NCI-H345 (cell line): Measurements from ENCODE around the gene MFSD6.
"Not testable (repeated sequence)": the region's sequence is repeated elsewhere in the genome, so short reads cannot be mapped to it uniquely, and the experiment has no call there.

Experiments used
- DNase-seq: peaks from one replicate; lab custom pipeline; 2025; lab: John Stamatoyannopoulos, UW

MFSD6 gene

DNA sequence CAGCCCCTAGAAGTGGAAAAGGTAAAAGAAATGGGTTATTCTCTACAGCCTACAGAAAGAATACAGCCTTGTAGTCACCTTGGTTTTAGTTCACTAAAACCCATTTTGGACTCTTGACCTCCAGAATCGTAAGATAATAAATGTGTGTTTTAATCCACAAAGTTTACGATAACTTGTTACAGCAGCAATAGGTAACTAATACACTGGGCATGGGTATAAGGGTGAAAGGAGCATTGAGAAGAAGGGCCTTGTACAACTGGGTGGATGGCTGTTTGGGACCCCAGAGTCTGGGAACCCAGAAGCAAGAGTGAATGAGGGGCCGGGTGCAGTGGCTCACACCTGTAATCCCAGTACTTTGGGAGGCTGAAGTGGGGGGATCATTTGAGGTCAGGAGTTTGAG lies 2.2 kb upstream of the MFSD6 start:
- no peak for DNase-seq

DNA sequence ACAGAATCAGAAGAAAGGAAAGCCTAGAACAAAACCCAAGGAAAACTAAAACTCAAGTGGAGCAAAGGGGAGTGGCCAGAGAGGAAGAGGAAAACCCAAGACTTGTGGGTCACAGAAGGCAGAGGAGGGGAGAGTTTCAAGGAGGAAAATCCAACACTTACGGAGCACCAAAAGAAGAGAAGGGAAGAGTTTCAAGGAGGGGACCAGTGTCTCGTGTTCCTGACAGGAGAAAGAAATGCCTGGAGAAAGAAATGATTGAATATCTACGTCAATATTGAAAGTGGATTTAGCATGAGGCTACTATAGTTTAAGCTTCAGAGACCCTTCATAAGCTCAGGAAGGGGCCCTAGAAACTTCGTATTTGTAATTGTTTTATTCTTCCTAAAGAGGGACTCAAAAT lies 1.4 kb upstream of the MFSD6 start:
- no peak for DNase-seq

DNA sequence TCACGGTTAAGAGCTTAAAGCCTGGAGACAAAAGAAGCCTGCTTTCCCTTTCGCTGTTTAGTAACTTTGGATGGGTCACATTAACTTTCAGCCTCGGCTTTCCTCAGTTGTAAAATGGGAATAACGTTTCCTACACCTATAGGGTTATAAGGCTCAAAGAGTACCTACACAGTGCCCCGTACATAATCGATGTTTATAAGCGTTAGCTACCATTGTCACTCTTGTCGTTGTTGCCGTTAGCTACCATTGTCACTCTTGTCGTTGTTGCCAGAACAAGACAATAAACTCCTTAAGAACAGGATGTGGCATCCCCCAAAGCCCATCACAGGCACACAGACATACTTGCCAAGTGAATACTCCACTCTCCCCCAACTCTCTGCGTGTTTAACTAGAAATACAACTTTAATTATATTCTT lies 901 bp upstream of the MFSD6 start:
- peak; percentile 65 for DNase-seq

DNA sequence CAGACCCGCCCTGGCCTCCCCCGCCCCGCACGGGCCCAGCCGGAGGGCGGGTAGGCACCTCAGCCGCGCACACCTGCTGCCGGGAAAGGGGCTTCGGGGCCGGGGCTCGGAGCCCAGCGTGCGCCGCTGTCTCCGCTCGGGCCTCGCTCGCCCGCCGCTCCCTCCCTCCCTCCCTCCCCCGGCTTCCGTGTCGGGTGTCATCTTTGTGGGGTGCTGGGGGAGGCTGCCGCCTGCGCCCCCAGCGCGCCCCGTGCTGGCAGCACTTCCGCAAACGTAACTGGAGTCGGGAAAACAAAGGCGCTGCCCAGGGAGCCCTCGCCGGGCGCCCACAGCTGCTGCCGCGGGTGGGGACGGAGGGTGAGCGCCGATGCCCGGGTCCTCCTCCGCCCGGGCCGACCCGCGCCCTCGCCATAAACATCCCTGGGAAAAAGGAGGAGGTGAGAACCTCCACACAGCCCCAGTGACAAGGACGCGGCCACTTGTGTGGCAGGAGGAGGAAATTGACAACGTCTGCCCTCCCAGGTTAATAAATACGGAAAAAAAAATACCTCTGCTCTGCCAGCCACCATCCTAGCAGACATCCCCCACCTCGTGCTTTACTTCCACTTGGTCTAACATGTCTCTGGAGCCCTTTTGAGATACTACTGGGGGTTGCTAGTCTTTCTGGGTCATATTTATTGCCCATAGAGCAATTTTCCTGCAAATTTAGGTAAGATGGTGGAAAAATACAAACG lies 550 bp downstream of the MFSD6 start:
- peak; percentile 77 for DNase-seq

DNA sequence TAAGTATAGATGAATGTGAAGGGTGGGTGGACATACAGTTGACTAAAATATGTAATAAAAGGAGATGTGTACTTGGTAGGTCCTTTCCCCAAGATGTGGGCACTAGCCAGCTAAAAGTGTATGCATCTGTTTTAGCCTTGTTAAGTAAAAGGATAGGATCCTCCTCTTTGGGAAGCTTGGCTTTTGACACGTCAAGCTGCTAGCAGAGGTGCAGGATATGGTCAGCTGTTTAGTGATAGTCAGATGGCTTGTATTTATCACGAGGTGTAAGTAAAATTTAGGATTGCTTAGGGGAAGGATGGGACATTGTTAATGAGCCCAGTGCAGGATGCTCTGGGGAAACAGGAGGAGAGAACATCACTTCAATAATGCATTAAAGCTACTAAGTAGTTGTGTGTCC lies 1.5 kb downstream of the MFSD6 start:
- peak; percentile 10 for DNase-seq

DNA sequence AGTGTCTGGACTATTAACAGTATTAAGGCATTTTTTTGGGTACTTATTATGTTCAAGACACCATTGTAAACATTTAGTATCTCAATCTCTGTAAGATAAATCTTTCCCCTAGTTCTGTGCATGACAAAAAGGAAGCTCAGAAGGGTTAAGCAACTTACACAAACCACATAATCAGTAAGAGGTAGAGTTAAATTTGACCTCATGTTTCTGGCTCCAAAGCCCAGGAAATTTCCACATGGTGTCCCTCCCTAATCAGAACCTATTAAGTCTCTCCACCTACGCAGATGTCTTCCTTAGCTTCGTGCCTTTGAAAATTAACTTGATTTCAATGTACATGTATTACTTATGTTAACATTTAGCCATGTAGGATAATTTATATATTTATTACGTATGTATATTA lies 2.0 kb downstream of the MFSD6 start:
- DNase-seq: no peak

DNA sequence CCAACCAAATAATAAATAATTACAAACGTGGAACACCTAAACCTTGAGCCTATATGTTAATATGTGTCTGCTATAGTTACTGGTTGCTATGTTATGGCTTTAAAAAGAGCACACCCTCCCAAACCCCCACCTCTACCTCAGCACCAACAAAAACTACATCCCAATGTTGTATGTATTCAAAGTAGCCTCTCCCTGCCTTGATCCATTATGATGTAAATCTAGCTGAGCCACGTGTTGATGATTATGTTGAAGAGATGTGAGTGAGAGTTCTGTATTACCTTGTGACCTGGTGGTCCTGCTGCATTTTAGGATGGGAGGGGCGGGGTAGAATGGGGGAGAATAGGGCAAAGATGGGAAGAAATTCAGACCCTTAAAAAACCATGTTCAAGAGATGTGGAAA lies 4.8 kb downstream of the MFSD6 start:
- DNase-seq: peak; percentile 12

DNA sequence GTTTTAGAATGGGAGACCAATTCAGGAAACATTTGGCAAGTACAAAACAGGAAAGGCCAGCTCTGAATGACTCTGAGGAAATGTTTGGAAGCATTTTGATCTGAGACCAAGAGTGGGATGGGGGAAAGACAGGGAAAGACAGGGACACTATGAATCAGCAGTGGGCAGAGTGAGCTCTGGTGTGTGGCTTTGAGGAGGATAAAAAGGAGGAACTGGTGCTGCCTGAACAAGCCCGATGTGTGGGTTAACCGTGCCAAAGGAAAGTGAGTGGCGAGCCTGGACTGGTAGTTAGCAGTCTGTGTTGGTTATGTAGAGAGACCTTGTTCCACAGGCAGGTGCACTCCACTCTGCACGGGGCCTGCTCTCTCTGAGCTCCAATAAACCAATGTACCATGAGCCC lies 5.3 kb downstream of the MFSD6 start:
- DNase-seq: peak; percentile 18

DNA sequence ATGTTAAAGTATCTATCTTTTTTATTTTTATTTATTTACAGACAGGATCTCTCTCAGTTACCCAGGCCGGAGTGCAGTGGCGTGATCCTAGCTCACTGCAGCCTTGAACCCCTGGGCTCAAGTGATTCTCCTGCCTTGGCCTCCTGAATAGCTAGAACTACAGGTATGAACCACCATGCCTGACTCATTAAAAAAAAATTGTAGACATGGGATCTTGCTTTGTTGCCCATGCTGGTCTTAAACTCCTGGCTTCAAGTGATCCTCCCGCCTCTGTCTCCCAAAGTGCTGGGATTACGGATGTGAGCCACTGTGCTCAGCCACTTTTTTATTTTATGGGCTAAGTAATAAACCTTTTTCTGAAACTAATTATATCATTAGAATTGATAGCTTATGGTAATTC lies 7.1 kb downstream of the MFSD6 start:
- no peak for DNase-seq

DNA sequence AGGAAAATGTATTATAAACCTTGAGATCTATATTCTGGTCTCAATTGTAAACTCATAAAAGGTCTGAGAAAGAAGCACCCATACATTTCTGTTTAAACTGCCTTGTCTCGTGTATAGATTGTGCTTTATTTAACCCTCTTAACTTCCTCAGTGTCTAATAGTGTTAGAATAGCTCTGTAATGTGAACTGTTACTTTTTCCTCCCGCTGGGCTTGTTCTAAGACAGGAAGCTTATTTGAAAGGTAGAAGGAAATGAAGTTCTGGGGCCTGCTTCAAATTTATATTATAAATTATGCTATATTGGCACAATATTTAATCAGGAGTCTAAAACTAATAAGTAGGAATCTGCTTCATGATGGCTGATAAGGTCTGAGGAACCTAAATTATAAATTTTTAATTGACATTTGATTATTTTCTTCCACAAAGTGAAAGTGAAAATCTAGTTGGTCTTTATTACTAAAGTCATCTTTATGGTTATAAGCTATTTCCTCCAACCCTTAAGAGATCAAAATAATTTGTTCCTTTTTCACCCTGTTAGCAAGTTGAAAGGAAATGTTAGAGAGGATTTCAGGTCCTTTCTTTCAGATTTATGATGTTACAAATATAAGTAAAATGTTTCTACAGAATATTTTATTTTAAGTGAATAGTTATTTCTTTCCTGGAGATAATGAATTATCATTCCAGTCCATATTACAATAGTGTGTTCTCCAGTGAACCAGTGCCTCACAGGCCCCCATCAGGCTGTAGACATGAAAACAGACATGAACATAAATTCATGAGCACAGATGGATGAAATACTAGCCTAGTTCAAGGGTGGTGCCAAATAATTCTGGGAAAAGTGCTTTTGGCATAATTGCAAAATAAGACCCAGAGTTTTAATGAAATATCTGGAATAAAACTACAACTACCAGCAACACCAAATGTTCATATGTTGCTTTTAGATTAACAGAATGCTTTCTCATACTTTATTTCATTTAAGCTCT lies 7.9 kb downstream of the MFSD6 start:
- DNase-seq: no peak

DNA sequence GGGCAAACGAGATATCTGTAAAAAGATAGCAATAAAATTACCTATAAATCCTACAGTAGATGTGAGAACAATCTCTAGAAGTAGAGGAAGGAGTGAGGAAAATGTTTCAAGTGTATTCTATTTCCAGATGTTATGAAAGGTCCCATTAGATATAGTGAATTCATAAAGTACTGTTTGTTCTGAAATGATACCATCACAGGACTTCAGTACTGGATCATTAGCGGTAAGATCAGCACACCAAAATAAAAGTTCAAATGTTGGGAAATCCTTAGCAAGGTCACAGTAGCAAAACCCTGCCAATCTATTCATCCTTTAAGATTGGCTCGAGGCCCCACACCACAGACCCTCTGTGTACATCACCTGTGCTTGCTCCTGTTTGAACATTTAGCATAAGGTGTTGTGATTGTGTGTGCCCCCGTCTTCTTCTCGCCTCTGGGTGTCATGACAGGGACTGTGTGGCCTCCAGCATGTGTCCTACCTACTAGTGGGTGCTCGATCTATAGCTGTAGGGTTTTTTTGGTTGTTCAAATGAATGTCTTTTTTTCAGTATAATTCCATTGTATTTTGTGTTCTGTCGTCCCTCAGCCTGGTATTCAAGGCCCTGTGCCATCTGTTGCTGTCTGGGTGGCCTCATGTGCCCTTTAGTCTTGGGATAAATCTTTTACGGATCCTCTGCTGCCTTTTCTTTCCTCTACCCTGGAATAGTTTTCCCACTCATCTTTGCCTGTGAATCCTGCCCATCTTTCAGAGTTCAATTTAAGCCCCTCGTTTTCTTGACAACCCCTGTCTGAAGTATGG lies 9.1 kb downstream of the MFSD6 start:
- no peak for DNase-seq

DNA sequence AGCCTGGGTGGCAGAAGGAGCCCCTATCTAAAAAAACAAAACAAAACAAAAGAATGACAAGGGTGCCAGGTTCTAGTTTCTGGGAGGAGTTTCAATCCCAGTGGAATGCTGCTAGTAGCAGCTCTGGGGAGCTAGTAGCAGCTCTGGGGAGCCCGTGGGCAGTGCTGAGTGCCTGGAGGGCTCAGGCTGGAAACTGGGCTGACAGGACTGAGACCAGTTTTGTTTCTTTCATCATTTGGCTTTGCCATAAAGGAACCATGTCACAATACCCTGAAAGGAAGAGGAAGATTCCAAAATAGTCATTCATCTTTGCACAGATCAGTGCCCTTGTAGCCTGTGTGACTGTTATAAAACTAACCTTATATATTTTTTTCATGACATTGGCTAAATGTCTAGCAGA lies 10.6 kb downstream of the MFSD6 start:
- DNase-seq: no peak

DNA sequence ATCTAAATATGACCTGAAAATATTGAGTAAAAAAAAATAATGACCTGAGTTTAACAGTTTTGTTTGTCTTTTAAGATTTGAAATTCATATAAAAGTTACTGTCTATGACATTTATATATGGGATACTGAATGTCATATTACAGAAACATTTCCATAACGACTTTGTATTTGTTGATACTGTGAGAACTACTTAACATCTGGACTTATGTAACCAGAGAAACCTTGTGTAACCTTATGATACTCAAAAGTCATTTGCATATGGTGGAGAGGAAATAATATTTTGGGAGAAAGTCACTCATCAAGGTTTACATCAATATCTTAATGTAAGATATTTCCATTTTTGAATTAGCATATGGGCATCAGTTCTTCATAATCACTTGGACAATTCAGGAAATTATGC lies 12.6 kb downstream of the MFSD6 start:
- no peak for DNase-seq

DNA sequence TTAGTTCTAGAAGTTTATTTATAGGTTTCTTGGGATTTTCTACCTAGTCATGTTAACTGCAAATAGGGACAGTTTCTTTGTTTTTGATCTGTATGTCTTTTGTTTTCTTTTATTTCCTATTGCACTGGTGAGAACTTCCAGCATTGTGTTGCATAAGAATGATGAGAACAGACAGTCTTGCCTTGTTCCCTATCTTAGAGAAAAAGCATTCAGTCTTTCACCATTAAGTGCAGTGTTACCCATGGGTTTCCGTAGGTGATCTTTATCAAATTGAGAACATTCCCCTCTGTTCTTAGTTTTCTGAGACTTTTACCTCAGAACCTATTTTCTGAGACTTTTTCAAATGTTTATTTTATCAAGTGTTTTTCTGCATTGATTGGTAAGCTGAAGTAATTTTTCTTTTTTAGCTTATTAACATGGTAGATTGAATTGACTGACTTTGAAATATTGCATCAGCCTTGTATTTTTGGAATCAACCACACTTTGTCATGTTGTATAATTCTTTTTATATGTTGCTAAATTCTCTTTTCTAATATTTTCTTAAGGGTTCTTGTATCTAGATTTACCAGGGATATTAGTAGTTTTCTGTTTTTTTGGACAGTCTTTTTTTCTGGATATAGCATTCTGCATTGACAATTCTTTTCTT lies 17.2 kb downstream of the MFSD6 start:
- no peak for DNase-seq

DNA sequence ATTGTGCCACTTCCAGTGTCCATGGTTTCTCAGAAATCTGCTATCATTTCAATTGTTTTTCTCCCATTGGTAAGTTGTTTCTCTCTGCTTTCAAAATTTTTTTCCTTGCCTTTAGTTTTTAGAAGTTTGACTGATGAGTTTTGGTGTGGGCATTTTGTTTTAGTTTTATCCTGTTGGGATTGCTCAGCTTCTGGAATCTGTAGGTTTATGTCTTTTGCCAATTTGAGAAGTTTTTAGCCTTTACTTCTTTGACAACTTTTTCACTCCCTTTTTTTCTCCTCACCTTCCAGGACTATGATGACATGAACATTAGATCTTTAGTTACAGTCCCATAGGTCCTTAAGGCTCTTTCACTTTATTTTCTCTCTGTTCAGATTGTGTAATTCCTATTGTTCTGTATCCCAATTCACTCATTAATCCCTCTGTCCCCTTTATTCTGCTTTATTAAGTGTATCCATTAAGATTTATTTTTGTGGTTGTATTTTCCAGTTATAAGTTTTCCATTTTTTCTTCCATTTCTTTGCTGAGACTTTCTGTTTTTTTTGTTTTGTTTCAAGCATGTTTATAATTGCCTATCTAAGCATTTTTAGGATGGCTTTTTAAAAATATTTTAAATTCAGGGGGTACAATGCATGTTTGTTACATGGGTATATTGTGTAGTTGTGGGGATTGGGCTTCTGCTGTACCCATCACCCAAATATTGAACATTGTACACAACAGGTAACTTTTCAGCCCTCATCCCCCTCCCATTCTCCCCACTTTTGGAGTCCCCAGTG lies 17.9 kb downstream of the MFSD6 start:
- no peak for DNase-seq

DNA sequence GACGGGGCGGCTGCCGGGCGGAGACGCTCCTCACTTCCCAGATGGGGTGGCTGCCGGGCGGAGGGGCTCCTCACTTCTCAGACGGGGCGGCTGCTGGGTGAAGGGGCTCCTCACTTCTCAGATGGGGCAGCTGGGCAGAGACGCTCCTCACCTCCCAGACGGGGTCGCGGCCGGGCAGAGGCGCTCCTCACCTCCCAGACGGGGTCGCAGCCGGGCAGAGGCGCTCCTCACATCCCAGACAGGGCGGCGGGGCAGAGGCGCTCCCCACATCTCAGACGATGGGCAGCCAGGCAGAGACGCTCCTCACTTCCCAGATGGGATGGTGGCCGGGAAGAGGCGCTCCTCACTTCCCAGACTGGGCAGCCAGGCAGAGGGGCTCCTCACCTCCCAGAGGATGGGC lies 22.7 kb downstream of the MFSD6 start:
- DNase-seq: not testable (repeated sequence)

DNA sequence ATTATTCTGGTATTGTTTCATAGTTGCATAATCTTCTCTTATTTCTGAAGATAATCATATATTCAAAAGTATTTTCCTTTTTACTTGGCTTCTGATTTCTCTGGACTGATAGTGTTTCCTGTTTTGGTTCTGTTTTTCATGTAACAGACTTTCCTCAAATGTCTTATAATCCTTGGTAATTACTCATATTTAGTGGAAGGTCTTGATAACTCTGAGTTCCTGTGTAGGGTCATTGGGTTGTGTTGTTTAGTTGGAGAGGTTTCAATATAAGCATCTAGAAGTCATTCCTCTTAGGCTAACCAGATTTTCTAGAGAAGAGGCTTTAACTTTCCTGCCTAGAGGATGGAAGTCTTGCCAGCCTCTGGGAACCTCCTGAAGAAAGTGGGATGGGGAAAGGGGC lies 23.8 kb downstream of the MFSD6 start:
- no peak for DNase-seq

DNA sequence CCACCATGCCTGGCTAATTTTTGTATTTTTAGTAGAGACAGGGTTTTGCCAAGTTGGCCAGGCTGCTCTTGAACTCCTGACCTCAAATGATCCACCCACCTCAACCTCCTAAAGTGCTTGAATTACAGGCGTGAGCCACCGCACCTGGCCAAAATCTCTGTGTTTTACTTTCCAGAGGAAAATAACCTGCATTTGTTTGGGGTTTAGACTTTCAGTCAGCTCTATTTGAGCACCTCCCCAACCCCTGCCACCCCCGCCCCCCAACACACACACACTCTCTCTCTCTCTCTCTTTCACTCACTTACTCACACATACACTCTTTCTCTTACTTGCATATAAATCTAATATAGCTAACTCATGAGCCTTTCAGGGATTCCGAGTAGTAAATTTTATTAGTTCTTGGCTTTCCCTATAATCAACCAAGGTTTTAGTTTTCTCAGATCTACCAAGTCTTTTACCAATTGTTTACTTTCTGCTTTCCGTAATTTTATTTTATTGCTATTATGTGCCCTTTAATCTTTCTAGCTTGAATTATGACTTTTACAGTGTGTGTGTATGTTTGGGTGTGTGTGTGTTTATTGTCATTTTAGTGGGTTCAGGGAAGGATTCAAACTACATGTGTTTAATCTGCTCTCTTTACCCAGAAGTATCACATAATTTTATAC lies 24.5 kb downstream of the MFSD6 start:
- DNase-seq: no peak

DNA sequence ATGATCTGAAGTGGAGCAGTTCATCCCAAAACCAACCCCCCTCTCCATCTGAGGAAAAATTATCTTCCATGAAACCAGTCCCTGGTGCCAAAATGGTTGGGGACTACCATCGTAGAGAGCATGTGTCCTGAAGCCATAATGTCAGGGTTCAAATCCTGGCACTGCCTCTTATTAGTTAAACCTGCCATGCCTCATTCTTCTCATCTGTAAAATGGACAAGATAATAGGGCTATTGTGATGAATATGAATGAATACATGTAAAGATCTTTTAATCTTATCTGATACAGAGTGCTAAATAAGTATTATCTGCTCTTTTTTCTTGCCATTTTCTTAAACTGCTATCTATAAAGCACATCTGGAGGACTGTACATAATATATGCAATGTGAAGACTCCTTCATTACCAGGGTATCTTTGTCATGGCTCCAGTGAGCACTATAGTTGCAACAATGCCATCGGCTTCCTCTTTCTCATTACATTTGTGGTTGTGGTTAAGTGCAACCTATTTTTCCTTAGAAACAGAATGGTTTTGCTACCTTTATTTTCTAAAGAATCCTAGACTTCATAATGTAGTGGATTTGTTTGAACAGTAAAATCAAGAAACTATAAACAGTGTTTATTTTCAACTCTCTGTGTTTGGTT lies 27.0 kb downstream of the MFSD6 start:
- DNase-seq: no peak

DNA sequence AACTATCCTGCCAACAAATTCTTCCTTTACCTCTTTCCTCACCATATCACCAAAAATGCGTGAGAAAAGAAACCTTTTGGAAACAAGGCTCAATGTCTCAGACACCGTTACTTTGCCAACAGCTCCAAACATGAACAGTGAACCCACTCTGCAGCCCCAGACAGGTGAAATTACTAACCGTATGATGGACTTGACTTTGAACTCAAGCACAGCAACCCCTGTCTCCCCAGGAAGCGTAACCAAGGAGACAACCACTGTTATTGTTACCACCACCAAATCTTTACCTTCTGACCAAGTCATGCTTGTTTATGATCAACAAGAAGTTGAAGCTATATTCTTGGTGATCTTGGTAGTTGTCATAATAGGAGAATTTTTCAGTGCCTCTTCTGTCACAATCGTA lies 28.4 kb downstream of the MFSD6 start:
- no peak for DNase-seq
